GM19372 (cell line): ENCODE data around the gene CRADD.
"Not testable (repeated sequence)": the region's sequence is repeated elsewhere in the genome, so short reads cannot be mapped to it uniquely, and the experiment has no call there.

Experiments
- ATAC-seq: cut with Tn5 transposase; IDR thresholded peaks from one replicate; pipeline ENCODE4 v1.9.1; 2021; ENCODE audit warnings: mild to moderate bottlenecking, low read depth, moderate library complexity; ENCODE audit not compliant: unreplicated experiment

The CRADD gene

DNA sequence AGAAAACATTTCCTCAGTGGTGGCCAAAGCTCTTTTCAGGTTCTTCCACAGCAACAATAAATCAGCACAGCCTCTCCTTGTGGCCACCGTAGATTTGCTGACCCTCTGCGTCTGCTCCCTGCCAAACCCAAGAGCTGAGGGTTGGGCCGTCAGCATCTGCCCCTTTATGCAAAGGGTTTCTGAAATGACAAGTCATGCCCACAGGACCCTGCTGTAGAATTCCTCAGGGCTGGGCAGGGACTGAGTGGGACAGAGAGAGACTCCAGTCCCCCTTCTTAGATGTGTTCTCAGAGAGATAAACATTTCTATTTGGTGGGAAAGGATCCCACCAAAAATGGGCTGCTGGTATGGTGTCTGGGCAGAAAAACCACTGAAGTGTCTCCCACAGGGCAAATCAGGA is 238.2 kb downstream of the CRADD start:
- no peak for ATAC-seq

DNA sequence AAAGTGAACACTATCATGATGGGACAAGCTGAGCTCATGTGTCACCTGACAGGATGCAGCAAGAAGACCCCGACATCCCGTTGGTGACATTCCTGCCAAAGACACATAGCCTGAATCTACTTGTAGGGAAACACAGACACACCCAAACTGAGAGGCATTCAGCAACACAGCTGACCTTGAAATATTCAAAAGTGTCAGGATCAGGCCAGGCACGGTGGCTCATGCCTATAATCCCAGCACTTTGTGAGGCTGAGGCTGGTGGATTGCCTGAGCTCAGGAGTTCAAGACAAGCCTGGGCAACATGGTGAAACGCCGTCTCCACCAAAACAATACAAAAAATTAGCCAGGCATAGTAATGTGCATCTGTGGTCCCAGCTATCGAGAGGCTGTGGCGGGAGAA is 239.2 kb downstream of the CRADD start:
- ATAC-seq = no peak

- ATAC-seq = no peak
Measured at GRCh38 chr12:93918262-93918661, 241.1 kb downstream of the CRADD start.

- no peak for ATAC-seq
Measured at GRCh38 chr12:93918900-93919299, 241.7 kb downstream of the CRADD start.

- no peak for ATAC-seq
Measured at GRCh38 chr12:93921521-93921920, 244.3 kb downstream of the CRADD start.

DNA sequence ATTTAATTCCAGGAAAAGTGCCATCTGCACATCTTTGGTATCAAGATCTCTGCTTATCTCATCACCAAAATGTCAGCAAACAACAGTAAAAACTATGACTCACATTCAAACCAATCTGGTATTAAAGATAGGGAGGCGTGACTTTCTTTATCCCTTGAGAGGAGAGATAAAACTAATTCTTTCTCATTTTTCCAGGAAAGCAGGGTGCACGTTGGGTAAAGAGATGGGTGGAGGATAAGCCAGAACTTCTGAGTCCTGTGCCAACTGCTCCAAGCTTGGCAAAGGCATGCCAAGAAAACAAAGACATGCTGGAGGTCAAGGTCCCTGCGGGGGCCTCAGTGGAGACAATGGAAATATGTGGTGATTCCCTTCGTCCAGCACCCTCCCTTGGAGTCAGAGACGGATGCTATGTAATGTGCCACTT is 245.4 kb downstream of the CRADD start:
- ATAC-seq = no peak

DNA sequence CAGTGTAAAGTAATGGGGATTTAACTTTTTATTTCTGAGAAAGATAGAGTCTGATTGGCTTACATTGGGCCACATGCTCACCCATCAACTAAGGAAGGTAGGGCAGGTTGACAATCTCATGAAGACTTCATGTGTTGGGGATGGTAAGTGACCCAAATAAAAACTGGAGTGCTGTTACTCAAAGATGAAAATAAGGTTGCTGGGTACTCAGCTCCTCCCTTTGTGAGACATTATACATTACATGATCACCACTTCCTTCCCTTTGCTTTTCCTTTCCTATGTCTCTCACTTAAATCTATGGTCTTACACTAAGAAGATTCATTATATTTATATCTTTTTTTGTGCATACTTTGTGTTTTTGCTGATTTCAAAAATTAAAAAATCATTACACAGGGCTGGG is 247.2 kb downstream of the CRADD start:
- no peak for ATAC-seq

DNA sequence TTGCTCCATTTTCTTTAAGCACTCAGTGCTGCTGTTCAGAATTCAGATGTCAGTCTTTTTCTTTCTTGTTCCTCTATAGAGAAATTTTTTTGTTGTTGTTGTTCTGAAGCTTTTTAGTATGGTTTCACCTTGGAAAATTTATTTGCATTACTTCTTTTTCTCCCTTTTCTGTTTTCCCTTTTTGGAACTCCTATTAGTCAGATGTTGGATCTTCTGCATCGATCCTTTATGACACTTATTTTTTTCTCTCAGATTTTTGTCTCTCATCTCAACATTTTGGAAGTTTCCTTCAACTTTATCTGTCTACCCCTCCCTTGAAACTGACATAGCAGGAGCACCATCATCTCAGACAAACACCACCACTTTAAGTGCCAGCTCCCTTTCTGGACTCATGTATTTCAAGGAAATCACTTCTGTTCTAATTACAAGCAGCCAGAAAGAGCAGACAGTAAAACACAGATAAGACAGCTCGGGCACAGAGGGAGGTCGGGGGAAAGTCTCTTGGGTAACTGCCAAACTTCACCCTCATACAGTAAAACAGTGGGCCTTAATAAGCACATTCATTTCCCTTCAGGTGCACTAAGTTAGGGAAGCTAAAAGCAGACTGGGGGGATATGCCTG is 248.5 kb downstream of the CRADD start:
- no peak for ATAC-seq

DNA sequence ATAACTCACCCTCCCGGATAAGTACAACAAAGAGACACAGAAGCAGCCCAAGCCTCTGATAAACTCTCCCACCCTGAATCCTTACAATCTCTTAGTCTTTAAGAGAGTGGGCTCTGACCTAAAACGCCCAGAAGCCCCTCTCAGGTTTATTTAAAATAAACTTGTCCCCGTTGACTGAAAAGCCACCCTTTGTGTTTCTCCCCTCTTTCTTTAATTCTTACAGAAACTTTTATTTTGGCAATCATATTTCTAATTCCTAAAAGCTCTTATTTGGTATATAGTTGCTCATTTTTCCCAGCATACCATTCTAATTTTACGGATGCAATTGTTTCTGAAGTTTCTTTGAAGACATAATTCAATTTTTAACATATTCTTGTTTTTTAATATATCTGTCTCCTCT is 249.1 kb downstream of the CRADD start:
- ATAC-seq = no peak

DNA sequence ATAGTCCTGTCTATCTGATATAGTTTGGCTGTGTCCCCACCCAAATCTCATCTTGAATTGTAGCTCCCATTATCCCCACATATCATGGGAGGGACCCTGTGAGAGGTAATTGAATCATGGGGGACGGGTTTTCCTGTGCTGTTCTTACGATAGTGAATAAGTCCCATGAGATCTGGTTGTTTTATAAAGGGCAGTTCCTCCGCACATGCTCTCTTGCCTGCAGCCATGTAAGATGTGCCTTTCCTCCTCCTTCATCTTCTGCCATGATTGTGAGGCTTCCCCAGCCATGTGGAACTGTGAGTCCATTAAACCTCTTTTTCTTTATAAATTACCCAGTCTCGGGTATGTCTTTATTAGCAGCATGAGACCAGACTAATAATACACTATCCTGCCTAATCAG is 251.9 kb downstream of the CRADD start:
- ATAC-seq = not testable (repeated sequence)

DNA sequence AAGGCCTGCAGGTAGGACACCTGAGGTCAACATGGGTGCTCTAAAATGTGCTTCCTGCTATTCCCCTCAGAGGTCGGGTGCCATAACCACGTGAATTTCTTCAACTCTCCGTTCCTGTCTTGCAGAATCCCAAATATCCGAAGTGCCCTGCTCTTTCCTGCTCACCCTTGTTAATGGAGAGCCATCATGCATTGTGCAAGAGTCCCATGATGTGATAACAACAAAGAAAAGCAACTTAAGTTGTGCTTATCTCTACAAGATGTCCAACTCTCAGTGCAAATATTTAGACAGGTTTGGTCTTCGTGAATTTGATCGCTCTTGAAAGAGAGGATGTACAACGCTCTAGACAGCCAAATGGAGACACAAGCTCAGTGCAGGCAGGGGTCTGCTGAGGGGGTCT is 260.6 kb downstream of the CRADD start:
- ATAC-seq = no peak

GRCh38 chr12:93938317-93938716 is 261.1 kb downstream of the CRADD start:
- no peak for ATAC-seq

DNA sequence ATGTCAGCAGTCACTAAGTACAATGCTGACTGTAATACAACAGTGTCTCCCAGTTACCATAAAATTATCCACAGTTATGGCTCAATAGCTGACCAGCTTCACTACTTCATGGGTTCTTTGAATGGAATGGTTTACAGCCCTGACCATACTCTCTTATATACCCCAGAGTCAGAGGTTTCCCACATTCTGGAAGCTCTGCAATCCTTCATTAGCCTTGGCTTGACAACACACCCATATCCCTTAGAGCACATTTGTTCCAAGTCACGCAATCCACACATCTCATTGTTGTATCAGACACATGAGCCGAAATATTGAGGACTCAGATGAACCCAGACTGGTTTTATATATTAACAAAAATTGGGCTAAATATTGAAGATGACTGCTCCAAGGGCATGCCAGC is 261.8 kb downstream of the CRADD start:
- no peak for ATAC-seq

DNA sequence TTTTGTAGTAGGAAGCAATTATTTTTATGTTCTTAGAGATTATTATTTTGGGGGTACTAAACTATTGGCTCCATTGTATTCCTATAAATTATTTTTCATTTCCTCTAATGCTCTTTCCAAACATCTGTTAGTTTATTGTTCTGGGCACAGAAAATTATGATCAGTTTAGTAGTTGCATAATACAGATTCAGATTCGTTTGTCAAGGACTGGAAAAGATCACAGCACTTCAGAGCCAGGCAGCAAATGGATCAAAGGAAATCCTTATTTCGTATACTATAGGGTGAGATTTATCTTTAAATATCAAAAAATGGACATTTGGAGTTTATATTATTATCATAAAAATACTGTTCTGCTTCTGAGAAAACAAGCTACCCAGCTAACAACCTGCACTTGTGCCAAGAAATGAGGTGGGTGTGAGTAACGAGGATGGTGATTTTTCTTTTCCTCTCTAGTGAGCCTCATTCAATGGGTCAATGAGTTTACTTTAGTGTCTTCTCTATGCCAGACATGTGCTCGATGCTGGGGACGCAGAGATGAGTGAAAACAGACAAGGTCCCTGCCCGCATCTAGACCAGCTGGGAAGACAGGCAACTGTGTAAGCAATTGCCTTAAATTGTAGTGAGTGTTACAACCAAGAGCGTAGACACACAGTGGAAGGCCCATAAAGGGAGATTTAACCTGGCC is 262.6 kb downstream of the CRADD start:
- no peak for ATAC-seq

DNA sequence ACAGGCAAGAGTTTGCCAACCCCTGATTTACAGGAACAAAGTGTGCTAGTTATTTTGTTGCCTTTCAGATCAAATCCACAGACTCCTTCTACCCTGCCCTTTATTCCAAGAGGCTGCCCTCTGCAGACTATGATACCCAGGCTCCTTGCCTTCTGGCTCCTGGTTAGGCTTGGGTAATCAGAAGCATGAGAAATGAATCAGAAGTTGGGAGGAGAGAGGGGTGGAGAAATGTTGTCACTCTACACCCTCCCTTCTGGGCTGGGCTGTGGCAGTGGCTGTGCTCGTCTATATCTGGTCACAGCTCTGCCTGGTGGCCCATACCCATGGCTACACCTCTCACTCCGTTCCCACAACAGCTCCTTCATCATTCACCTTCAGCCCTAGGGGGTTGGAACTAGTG is 266.6 kb downstream of the CRADD start:
- no peak for ATAC-seq

DNA sequence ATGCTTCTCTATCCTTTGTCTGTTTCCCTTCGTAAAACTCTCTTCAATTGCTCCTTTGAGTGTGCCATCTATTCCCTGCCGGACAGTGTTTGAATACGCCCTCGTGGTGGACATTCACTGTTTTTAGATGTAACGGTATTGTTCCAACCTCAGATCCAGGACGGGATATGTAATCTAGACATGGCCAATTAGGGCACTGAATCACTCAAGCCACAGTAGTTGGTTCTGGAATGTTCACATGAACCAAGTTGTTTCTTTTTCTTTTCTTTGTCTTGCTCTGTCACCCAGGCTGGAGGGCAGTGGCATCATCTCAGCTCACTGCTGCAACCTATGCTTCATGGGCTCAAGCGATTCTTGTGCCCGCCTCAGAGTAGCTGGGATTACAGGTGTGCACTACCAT is 267.0 kb downstream of the CRADD start:
- no peak for ATAC-seq
